ENCODE measurements around the gene SUSD1.
"Not testable (repeated sequence)": the region's sequence is repeated elsewhere in the genome, so short reads cannot be mapped to it uniquely, and the experiment has no call there.

The SUSD1 gene

DNA sequence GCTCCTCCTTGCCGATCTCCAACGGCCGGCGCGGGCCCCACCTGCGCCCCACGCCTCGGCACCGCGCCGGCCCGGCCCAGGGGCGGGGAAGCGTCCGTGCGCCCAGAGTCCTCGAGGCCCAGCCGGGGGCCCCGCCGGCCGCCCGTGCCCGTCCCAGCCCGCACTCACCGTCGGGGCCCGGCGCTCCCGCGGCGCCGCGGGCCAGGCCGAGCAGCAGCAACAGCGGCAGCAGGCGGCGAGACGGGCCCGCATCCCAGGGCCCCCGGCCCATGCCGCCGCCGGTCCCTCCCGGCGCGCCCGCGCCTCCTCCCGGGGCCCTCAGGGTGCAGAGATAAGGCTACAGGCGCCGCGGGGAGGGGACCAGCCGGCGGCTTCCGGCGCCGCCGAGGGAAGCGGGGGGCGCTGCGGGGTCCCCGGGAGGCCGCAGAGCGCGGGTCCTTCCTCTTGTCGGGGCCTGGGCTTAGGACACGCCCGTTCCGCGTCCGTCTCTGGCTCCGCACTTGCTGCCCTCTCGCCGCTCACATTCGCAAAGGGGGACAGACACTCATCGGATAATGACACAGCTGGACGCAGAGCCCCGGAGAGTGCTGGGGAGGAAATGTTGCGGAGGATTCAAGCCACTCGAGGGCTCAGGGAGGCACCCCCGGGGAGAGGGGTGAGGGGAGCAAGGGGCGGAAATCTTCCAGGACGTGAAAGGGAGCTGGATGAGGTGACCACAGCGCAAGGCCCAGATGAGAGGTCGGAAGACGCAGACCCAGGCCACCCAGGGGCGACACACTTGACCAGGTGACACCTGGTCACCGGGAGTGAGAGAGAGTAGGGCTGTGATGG is at the start of gene SUSD1:
Gene SUSD1, minus strand, starts transcription at position 333 of the 831 bp plus-strand sequence. Its CDS starts 62 bp downstream, at position 271.
- in situ Hi-C loops (cut with MboI; ENCODE audit: low sequenced_read_pairs): no loop called here

DNA sequence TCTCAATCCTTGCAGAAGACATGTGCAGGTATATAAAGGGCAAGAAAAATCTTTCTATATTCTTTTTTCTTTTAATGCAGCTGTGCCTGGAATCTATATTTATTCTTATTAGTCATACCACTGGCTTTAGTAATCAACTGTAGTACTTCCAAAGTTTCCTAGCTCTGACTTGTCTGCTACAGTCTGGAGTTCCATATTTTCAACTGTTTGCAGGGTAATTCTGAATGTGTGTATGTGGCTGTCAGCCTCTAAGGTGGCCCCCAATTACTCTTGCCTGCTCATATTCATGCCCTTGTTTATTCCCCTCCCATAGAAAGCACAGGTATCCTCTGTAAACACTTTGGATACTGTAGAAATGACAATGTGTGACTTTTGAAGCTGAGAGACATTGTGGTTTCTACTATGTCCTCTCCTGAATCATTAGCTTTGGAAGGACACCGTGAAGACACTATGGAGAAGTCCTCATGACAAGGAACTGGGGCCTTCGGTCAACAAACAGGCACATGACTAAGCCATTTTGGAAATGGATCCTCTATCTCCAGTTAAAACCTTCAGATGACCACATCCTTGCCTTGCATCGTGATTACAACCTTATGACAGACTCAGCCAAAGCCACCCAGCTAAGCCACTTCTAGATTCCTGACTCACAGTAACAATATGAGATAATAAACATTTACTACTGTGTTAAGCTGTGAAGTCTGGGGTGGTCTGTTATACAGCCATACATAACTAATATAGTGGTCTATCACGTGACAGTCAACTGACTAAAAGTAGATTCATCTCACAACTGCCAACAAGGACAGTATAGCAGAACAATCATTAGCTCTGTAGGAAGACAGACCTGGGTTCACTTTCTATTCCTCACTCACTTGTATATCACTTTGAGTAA is 49.5 kb upstream of the SUSD1 start:
- in situ Hi-C loops (cut with MboI; ENCODE audit: low sequenced_read_pairs): no loop called here

DNA sequence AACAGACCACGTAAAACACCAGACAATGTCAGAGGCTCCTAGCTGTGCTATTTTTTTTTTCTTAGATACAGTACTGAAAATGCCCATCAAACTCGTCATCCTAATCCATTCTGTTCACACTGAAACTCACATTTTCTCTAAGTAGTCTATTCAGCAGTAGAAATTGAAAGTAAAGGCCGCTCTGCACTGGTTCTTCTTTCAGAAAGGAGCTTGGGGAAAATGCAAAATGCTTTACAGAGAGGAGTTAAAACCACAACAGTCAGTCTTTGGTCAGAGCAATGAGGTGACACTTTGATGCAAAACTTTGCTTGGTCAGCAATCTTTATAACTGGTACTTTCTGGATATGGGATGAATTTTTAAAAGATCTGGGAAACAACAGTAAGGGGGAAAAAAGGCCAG is 43.8 kb upstream of the SUSD1 start:
- in situ Hi-C loops (cut with MboI; ENCODE audit: low sequenced_read_pairs): no loop called here

DNA sequence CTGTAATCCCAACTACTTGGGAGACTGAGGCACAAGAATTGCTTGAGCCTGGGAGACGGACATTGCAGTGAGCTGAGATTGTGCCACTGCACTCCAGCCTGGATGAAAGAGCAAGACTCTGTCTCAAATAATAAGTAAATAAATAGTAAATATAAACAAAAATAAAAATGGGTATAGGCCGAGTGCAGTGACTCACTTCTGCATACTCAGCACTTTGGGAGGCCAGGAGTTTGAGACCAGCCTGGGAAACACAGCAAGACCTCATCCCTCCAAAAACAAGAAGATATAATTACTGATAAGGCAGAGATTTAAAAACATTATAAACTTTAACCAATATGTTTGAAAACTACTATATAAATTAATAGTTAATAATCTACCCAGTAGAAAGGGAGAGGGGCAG is 37.8 kb upstream of the SUSD1 start:
- in situ Hi-C loops (cut with MboI; ENCODE audit: low sequenced_read_pairs): no loop called here

DNA sequence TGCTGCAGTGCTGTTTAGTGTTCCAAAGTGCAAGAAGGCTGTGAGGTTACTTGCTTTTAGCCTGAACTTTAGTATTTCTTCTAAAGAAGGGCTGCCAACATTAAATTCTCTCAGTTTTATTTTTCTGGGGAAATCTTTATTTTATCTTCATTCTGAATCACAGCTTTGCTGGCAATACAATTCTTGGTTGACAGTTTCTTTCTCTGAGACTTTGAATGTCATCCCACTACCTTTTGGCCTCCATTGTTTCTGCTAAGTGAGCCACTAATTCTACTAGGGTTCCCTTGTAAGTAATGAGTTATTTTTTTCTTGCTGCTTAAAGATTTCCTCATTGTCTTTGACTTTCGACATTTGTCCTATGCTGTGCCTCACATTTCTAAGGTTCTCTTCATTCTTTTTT is 32.4 kb upstream of the SUSD1 start:
- in situ Hi-C loops (cut with MboI; ENCODE audit: low sequenced_read_pairs): no loop called here

DNA sequence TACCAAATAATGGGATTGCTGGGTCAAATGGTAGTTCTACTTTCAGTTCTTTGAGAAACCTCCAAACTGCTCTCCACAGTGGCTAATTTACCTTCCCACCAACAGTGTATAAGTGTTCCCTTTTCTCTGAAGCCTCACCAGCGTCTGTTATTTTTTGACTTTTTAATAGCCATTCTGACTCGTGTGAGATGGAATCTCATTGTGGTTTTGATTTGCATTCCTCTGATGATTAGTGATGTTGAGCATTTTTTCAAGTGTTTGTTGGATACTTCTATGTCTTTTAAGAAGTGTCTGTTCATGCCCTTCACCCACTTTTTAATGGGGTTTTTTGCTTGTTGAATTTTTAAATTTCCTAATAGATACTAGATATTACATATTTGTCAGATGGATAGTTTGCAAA is 28.4 kb upstream of the SUSD1 start:
- in situ Hi-C loops (cut with MboI; ENCODE audit: low sequenced_read_pairs): no loop called here

DNA sequence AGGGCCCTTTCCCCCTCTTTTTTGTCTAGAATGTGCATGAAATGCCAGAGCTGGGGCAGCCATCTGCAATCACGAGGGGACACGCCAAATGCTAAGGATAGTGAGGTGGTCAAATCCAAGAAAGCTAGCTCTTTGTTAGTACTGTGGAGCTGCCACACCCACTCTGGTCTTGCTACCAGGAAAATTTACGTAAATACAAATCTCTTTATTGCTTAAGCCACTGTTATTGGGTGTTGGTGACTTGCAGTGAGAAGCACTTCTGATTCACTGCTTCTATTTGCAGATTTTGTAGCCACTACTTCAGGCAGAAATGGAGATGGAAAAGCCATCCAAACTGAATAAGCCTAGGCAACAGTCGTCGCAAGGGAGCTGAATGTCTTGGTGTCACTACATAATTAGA is 25.6 kb upstream of the SUSD1 start:
- in situ Hi-C loops (cut with MboI; ENCODE audit: low sequenced_read_pairs): no loop called here

DNA sequence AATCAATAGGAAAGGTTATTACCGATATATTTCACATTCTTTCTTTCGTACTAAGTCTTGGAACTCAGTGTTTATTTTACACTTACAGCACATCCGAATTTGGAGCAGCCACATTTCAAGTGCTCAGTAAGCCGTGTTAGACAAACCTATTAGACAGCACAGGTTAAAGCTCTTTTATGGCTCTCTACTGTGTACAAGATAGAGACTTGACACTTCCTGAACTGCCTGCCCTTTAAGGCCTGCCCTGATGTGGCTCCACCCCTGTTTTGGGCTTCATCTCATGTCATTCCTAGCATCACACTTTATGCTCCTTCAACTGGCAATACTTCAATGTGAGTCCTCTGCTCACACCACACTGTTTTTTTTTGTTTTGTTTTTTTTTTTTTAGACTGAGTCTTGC is 23.5 kb upstream of the SUSD1 start:
- in situ Hi-C loops (cut with MboI; ENCODE audit: low sequenced_read_pairs): no loop called here

DNA sequence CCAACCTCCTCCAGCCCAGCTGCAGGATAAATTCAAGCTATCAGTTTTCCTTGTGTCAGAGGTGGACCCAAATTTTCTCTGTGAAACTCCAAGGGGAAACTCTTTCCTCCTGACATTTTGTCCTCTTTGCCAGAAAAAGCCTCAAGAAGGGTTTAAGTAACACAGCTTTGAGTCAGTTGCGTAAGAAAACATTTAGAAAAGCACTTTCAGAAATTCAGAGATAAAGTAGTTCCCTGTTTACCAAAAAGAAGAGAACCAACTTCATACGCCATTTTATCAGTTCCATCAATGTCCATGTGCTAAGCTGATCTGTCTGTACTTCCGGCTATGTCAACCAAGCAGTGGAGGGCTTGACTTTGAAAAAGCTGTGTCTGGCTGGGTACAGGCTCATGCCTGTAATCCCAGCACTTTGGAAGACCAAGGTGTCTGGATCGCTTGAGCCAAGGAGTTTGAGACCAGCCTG is 19.9 kb upstream of the SUSD1 start:
- in situ Hi-C loops (cut with MboI; ENCODE audit: low sequenced_read_pairs): no loop called here

DNA sequence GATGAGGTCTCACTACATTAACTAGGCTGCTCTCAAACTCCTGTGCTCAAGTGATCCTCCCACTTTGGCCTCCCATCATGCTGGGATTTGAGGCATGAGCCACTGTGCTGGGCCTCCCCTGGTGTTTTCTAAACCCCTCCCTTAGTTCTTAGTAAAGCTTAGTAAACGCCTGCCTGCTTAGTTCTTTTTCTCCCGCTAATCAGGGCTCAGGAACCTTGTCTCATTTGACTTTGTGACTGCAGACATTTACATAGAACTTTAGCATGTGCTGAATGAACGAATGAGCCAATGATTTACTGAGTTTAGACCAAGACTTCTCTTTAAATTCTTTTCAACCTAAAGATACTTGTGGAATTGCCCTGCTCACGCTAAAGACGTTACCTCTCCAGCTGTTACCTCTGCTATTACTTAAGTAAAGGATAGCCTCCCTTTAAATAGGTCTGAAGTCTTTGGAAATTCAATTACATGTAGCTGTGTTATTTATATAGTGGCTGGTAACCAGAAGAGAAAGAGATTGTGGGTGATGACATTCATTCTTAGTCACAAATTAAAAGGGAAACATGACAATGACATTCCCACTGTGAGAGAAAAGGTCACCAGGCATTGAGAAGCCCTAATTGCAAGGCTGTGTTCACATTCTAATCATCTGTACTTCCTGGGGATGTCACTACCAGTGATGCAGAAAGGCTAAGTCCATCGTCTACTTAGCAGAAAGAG is 18.6 kb upstream of the SUSD1 start:
- in situ Hi-C loops (cut with MboI; ENCODE audit: low sequenced_read_pairs): no loop called here

DNA sequence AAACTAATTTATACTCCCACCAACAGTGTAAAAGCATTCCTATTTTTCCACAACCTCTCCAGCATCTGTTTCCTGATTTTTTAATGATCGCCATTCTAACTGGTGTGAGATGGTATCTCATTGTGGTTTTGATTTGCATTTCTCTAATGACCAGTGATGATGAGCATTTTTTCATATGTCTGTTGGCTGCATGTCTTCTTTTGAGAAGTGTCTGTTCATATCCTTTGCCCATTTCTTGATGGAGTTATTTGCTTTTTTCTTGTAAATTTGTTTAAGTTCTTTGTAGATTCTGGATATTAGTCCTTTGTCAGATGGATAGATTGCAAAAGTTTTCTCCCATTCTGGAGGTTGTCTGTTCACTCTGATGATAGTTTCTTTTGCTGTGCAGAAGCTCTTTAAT is 15.2 kb upstream of the SUSD1 start:
- in situ Hi-C loops (cut with MboI; ENCODE audit: low sequenced_read_pairs): not testable (repeated sequence)

DNA sequence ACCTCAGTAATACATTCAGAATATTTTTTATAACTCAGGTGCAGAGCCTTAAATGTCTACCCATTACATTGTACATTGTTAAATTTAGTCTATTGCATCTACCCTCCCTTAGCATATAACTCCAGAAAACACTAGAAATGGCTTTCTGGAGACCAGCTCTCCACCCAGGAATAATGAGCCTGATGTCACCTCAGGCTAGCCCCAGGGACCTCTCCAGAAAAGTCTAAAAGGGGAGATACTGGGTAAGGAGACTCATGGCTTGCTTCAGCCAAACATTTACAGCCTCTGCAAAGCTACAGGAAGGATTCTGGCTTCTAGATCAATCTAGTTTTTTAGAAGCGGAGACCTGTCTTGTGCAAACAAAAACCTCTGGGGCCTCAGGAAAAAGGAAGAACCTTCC is 13.8 kb upstream of the SUSD1 start:
- in situ Hi-C loops (cut with MboI; ENCODE audit: low sequenced_read_pairs): no loop called here

DNA sequence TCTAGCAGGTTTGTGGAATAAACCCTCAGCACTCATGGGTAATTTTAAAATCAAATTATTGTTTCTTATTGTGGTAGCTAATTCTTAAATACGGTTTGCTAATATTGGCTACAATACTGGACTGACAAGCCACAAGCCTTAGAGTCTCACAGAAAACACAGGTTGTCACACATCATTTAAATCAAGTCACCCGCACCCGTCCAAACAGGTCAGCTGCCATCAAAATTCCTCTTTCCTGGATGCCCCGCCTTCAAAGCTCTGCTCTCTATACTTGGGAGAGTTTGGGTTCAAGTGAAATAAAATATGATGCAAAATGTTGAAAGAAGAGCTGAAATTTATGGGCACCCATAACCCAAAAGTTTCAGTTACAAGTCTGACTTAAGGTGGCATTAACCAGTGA is 12.3 kb upstream of the SUSD1 start:
- in situ Hi-C loops (cut with MboI; ENCODE audit: low sequenced_read_pairs): no loop called here

DNA sequence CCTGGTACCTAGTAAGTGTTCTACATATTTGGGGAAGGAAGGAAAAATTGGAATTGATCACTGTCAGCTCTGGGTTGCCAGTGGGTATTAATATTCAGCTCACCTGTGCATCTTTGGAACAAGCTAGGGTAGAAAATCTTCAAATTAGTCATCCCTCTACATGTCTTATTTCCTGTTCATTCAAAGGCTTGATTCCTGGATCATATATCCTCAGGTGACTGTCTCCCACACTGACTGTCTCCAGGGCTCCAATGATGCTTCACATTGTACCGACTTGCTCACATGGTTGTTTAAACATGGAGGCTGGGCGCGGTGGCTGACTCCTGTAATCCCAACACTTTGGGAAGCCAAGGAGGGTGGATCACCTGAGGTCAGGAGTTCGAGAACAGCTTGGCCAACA is 11.6 kb upstream of the SUSD1 start:
- in situ Hi-C loops (cut with MboI; ENCODE audit: low sequenced_read_pairs): no loop called here

DNA sequence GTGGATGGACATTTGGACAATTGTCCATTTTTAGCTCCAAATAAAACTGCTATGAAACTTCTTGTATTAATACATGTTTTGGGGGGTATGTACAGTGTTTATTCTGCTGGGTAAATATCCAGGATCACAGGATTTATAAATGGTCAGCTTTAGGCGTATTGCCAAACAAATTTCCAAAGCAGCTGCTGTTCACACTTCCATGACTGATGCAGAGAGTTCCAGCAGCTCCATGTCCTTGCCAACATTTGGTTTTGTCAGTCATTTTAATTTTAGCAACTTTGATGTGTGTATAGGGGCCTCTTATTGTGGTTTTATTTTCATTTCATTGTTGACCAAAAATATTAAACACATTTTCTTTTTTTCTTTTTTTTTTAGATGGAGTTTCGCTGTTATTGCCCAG is 9.8 kb upstream of the SUSD1 start:
- in situ Hi-C loops (cut with MboI; ENCODE audit: low sequenced_read_pairs): no loop called here

DNA sequence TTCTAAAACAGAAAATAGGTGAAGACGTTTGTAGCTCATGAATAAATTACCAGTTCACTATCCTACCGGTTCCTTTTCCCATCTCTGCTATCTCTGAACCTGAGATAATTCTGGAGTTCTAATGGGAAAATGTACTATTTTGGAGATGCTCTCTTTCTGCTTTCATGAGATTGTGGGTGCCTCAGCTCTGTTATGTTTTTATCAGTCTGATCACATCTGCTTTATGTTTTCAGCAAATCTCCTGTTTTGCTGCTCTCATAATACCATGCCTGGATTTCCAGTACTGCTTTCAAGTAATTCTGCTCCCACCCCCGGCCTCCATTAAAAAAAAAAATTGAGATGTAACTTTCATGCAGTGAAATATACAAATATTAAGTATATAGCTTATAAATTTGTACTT is 9.1 kb upstream of the SUSD1 start:
- in situ Hi-C loops (cut with MboI; ENCODE audit: low sequenced_read_pairs): no loop called here

DNA sequence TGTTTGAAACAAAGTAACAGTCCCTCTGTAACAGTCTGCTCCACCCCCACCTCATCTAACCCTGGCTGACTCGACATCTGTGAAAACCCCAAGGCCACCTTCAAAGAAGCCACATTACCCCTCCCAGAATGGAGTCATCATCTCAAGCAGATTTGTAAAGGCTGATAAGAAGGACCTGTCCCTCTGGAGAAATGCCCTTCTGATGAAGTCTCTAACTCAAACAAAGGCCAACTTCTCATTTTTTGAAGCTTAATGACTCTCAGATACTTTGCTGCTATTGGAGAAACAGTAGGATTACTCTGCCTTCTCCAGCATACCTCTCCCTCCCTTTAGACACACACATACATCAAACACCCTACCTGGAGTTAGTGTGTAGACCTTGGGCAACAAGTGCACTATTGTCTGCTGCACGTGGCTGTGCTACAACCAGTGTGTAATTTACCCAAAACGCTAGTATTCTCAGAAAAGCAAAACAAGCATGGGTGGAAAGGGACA is 5.3 kb upstream of the SUSD1 start:
- in situ Hi-C loops (cut with MboI; ENCODE audit: low sequenced_read_pairs): no loop called here

DNA sequence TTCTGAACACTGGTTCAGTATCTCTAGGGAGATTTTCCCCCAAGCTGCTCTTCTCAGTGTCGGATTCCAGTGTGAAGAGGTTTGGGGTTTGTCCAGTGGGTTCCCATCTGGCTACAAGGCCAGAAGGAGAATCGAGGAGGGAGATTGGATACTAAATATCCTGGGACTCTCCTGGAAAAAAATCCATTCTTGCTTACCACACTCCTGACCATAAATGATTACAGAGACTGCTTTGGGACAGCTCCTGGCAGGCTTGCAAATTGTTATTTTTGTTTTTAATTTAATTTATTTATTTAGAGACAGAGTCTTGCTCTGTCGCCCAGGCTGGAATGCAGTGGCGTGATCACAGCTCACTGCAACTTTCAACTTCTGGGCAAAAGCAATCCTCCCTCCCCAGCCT is 4.7 kb upstream of the SUSD1 start:
- in situ Hi-C loops (cut with MboI; ENCODE audit: low sequenced_read_pairs): no loop called here

DNA sequence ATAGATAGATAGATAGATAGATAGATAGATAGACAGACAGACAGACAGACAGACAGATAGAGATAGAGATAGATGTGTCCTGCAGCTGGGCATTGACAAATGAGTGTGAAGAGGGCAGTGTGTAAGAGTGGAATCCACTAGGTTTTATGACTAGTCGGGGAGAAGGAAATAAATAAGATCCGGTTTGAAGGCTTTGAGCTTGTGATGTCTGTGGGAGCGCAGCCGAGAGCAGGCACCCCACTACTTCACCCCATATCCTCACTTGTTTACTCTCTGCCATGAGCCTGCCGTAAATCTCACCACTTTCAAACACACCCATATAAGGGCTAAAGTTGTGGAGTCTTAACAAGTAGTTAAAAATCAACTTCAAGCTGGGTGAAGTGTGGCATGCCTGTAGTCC is 1.4 kb upstream of the SUSD1 start:
- in situ Hi-C loops (cut with MboI; ENCODE audit: low sequenced_read_pairs): no loop called here

DNA sequence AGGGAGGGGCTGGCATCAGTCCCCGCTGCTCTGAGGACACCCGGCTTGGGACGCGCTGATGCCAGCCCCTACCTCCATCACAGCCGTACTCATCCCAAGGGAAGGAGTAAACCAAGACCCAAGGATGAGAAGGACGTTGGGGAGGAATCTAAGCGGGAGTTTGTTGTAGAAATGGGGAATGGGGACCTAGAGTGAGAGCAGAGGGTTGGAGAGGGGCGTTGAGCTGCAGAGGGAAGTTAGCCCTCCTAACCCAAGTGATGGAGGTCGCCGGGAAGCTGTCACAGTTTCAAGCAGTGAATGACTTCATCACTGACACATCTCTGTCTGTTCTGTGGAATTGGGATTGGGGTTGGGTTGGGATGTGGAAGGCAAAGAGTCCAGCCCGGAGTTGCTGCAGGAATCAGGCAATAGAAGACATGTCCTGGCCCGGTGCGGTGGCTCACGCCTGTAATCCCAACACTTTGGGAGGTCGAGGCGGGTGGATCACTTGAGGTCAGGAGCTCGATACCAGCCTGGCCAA is 759 bp upstream of the SUSD1 start:
- in situ Hi-C loops (cut with MboI; ENCODE audit: low sequenced_read_pairs): no loop called here
